WERI-Rb-1 (cell line): ENCODE results near the gene IRF1.

ENCODE experiments used
- DNase-seq: peaks from one replicate; pipeline ENCODE4 v3.0.0-alpha.2; 2020
- H3K27ac ChIP-seq: fragments of 250-450 bp; sonication (Bioruptor Pico); 2 replicates; pipeline ENCODE4 v1.5.1; 2020; ENCODE audit warnings: mild to moderate bottlenecking, moderate library complexity
- H3K27me3 ChIP-seq: fragments of 250-450 bp; sonication (Bioruptor Pico); 2 replicates; pipeline ENCODE4 v1.5.1; 2021; ENCODE audit warnings: mild to moderate bottlenecking, low read depth, moderate library complexity; ENCODE audit not compliant: insufficient read depth, severe bottlenecking
- H3K36me3 ChIP-seq: fragments of 250-450 bp; sonication (Bioruptor Pico); 2 replicates; pipeline ENCODE4 v1.5.1; 2020; ENCODE audit warnings: mild to moderate bottlenecking, moderate library complexity
- H3K4me3 ChIP-seq: 2 replicates; pipeline ENCODE4 v1.5.1; 2011; ENCODE audit warnings: low read depth, mild to moderate bottlenecking, control low read depth, low read length
- H3K9me3 ChIP-seq: fragments of 250-450 bp; sonication (Bioruptor Pico); 2 replicates; pipeline ENCODE4 v1.5.1; 2021; ENCODE audit warnings: mild to moderate bottlenecking, moderate library complexity; ENCODE audit not compliant: severe bottlenecking
- CTCF ChIP-seq: IDR thresholded peaks from 2 replicates; pipeline ENCODE4 v1.5.1; 2011; ENCODE audit warnings: low read depth, mild to moderate bottlenecking, control low read depth, inconsistent platforms, low read length

The IRF1 gene

GRCh38 chr5:132495667-132496190 lies 5.2 kb upstream of the IRF1 start:
- Histone ChIP-seq H3K27ac (peak overlapping the region; percentile 71), H3K9me3 (no peaks in the 10 kb centered on the region), H3K36me3 (no peaks in the 10 kb centered on the region), H3K27me3 (no peaks in the 10 kb centered on the region), H3K4me3 (peak overlapping the region; percentile 57)
- DNase-seq: peak; percentile 87
- TF ChIP-seq CTCF: no peak

GRCh38 chr5:132493821-132494220 lies 3.2 kb upstream of the IRF1 start:
- Histone ChIP-seq H3K36me3 (no peaks in the 10 kb centered on the region), H3K27ac (no peak overlapping the region), H3K4me3 (no peak overlapping the region), H3K27me3 (no peaks in the 10 kb centered on the region), H3K9me3 (no peaks in the 10 kb centered on the region)
- no peak for DNase-seq
- no peak for TF ChIP-seq CTCF

GRCh38 chr5:132493241-132493640 lies 2.7 kb upstream of the IRF1 start:
- Histone ChIP-seq H3K27me3 (no peaks in the 10 kb centered on the region), H3K27ac (no peak overlapping the region), H3K9me3 (no peaks in the 10 kb centered on the region), H3K36me3 (no peaks in the 10 kb centered on the region), H3K4me3 (no peak overlapping the region)
- no peak for TF ChIP-seq CTCF
- DNase-seq: no peak

- Histone ChIP-seq H3K27me3 (no peaks in the 10 kb centered on the region), H3K4me3 (no peak overlapping the region), H3K27ac (no peak overlapping the region), H3K9me3 (no peaks in the 10 kb centered on the region), H3K36me3 (peaks cover 3% of the 10 kb centered on the region)
- no peak for DNase-seq
- TF ChIP-seq CTCF: no peak
Observed at GRCh38 chr5:132492386-132493125, 2.0 kb upstream of the IRF1 start.

- peak overlapping the region; percentile 90; the same call in 1 of the 2 replicates for H3K27ac ChIP-seq
- DNase-seq: no peak
- no peaks in the 10 kb centered on the region for H3K27me3 ChIP-seq
- TF ChIP-seq CTCF: no peak
- peak overlapping the region; percentile 74 for H3K4me3 ChIP-seq
- peaks cover 12% of the 10 kb centered on the region for H3K36me3 ChIP-seq
- no peaks in the 10 kb centered on the region for H3K9me3 ChIP-seq
Observed at GRCh38 chr5:132491368-132492364, 1.1 kb upstream of the IRF1 start.
